Liver (tissue), 9 donors: ENCODE results near the gene ATG2B. TPM values are rescaled to one million over a fixed set of nuclear protein-coding genes. Genes with fewer than 3 reads are reported as not detected.

Experiments used
- DNase-seq: peaks from one replicate; pipeline ENCODE4 v3.0.0-alpha.2; 2017; ENCODE audit warnings: low spot score
- H3K27ac ChIP-seq, 2 donors: one replicate each; pipeline ENCODE4 v1.7.0; 2013; ENCODE audit warnings: inconsistent platforms in 2 of 2, low read length in 2 of 2, control low read depth in 1 of 2, low read depth in 1 of 2, mild to moderate bottlenecking in 1 of 2
- H3K27me3 ChIP-seq, 4 donors: one replicate each; pipeline versions ENCODE4 v1.6.1 to v1.7.0; 2013; ENCODE audit warnings: low read length in 3 of 4, inconsistent platforms in 1 of 4, mild to moderate bottlenecking in 1 of 4, moderate library complexity in 1 of 4; ENCODE audit not compliant: control insufficient read depth in 4 of 4, insufficient read depth in 4 of 4
- H3K36me3 ChIP-seq, 4 donors: one replicate each; pipeline versions ENCODE4 v1.6.1 to v1.7.0; 2013; ENCODE audit warnings: low read length in 3 of 4, mild to moderate bottlenecking in 3 of 4, low read depth in 1 of 4, moderate library complexity in 1 of 4; ENCODE audit not compliant: control insufficient read depth in 4 of 4, insufficient read depth in 3 of 4
- H3K4me1 ChIP-seq, 4 donors: one replicate each; pipeline versions ENCODE4 v1.6.1 to v1.7.0; 2013; ENCODE audit warnings: low read length in 3 of 4, mild to moderate bottlenecking in 3 of 4, moderate library complexity in 1 of 4; ENCODE audit not compliant: control insufficient read depth in 4 of 4, insufficient read depth in 4 of 4
- H3K4me3 ChIP-seq, 3 donors: one replicate each; pipeline versions ENCODE4 v1.6.1 to v1.7.0; 2013; ENCODE audit warnings: low read length in 3 of 3, control low read depth in 1 of 3, low read depth in 1 of 3, mild to moderate bottlenecking in 1 of 3
- H3K9ac ChIP-seq, 2 donors: one replicate each; pipeline ENCODE4 v1.7.0; 2013; ENCODE audit warnings: low read length in 2 of 2, mild to moderate bottlenecking in 2 of 2, moderate library complexity in 2 of 2, control low read depth in 1 of 2, low read depth in 1 of 2
- H3K9me3 ChIP-seq, 4 donors: one replicate each; pipeline versions ENCODE4 v1.6.1 to v1.7.0; 2013; ENCODE audit warnings: low read length in 3 of 4; ENCODE audit not compliant: control insufficient read depth in 4 of 4
- ATF3 ChIP-seq: IDR thresholded peaks from 2 replicates; pipeline ENCODE4 v1.6.1; 2016; ENCODE audit warnings: antibody characterized with exemption
- CTCF ChIP-seq: fragments of 150-350 bp; IDR thresholded peaks from 2 replicates; pipeline ENCODE4 v1.5.1; 2017; ENCODE audit warnings: improper control_type of control experiment, low read depth, low read length; ENCODE audit not compliant: missing input control
- EGR1 ChIP-seq, 2 donors: IDR thresholded peaks; 2 replicates each; pipeline ENCODE4 v1.6.1; 2016 to 2018; ENCODE audit warnings: antibody characterized with exemption in 2 of 2, low read depth in 2 of 2
- FOXA1 ChIP-seq: IDR thresholded peaks from 2 replicates; pipeline ENCODE4 v1.6.1; 2016; ENCODE audit warnings: antibody characterized with exemption
- FOXA2 ChIP-seq: IDR thresholded peaks from 2 replicates; pipeline ENCODE4 v1.6.1; 2016; ENCODE audit warnings: antibody characterized with exemption
- GABPA ChIP-seq, 2 donors: IDR thresholded peaks in 1 of 2; conservative IDR thresholded peaks in 1 of 2; 2 replicates each; pipeline ENCODE4 v1.6.1; 2016; ENCODE audit warnings: antibody characterized with exemption in 2 of 2, mild to moderate bottlenecking in 1 of 2, moderate library complexity in 1 of 2
- HNF4A ChIP-seq, 2 donors: conservative IDR thresholded peaks; 2 replicates each; pipeline ENCODE4 v1.6.1; 2016; ENCODE audit warnings: antibody characterized with exemption in 2 of 2, mild to moderate bottlenecking in 2 of 2
- HNF4G ChIP-seq: IDR thresholded peaks from 2 replicates; pipeline ENCODE4 v1.6.1; 2016; ENCODE audit warnings: antibody characterized with exemption
- JUND ChIP-seq, 2 donors: IDR thresholded peaks; 2 replicates each; pipeline ENCODE4 v1.6.1; 2016; ENCODE audit warnings: antibody characterized with exemption in 2 of 2
- MAX ChIP-seq: IDR thresholded peaks from 2 replicates; pipeline ENCODE4 v1.6.1; 2016; ENCODE audit warnings: antibody characterized with exemption
- NR2F2 ChIP-seq: IDR thresholded peaks from 2 replicates; pipeline ENCODE4 v1.6.1; 2016; ENCODE audit warnings: antibody characterized with exemption
- RAD21 ChIP-seq, 2 donors: IDR thresholded peaks; 2 replicates each; pipeline ENCODE4 v1.6.1; 2016; ENCODE audit warnings: antibody characterized with exemption in 2 of 2, mild to moderate bottlenecking in 2 of 2
- REST ChIP-seq: IDR thresholded peaks from 2 replicates; pipeline ENCODE4 v1.6.1; 2016; ENCODE audit warnings: antibody characterized with exemption, mild to moderate bottlenecking
- RXRA ChIP-seq, 2 donors: IDR thresholded peaks; 2 replicates each; pipeline ENCODE4 v1.6.1; 2017 to 2018; ENCODE audit warnings: antibody characterized with exemption in 2 of 2, mild to moderate bottlenecking in 1 of 2
- SP1 ChIP-seq: IDR thresholded peaks from 2 replicates; pipeline ENCODE4 v1.6.1; 2018; ENCODE audit warnings: antibody characterized with exemption, mild to moderate bottlenecking
- TAF1 ChIP-seq: conservative IDR thresholded peaks from 2 replicates; pipeline ENCODE4 v1.6.1; 2016; ENCODE audit warnings: antibody characterized with exemption, mild to moderate bottlenecking
- YY1 ChIP-seq: IDR thresholded peaks from 2 replicates; pipeline ENCODE4 v1.6.1; 2016; ENCODE audit warnings: antibody characterized with exemption, mild to moderate bottlenecking
- ZBTB33 ChIP-seq: IDR thresholded peaks from 2 replicates; pipeline ENCODE4 v1.6.1; 2016; ENCODE audit warnings: antibody characterized with exemption
- WGBS: extraction: QIAGEN DNeasy Blood & Tissue Kit; methylation state at CpG from one replicate; pipeline ENCODE4 v1.1.7; 2013; 5-methylcytosine and 5-hydroxymethylcytosine counted together
- polyA plus RNA-seq, 2 donors: library from polyadenylated mRNA; stranded (reverse) in 1 of 2; unstranded in 1 of 2; fragments of 200-250 nt in 1 of 2; fragments of >200 nt in 1 of 2; fragmentation: Nextera tagmentation in 1 of 2; extraction: Ambion mirVana in 1 of 2; gene quantifications; one replicate each; pipeline versions ENCODE4 v1.2.1 to v1.2.3, GENCODE V29; 2013 to 2015
- total RNA-seq, 2 donors: library from RNA; depleted of rRNA; stranded (reverse); fragments of >200 nt; gene quantifications; one replicate each; pipeline ENCODE4 v1.2.3, GENCODE V29; 2014
- donor health status: healthy.
- donor health status: healthy.
- donor health status: healthy.
- donor health status: healthy.
- donor health status: healthy.

The ATG2B gene
- total and polyA plus RNA-seq, 4 donors, result 4.7 to 36.0 (median 20.5) TPM

- H3K9me3 ChIP-seq, result no peaks in the 10 kb centered on the region
- TF ChIP-seq ZBTB33 (no peak), REST (no peak), RAD21 (IDR thresholded peaks at IDR 0.05) (no peak), TAF1 (no peak)
- no peaks in the 10 kb centered on the region for H3K27me3 ChIP-seq
- no peak for DNase-seq
- WGBS, result 93% methylated on average over 9 of the region's 9 CpGs
- H3K9ac ChIP-seq, result no peak overlapping the region
- H3K36me3 ChIP-seq, result peaks cover 10 to 43% (median 33%) of the 10 kb centered on the region in 4 donors
- peaks cover 7 to 13% (median 11%) of the 10 kb centered on the region in 4 donors for H3K4me1 ChIP-seq
- H3K4me3 ChIP-seq, result no peak overlapping the region
- no peak overlapping the region for H3K27ac ChIP-seq
Measured at GRCh38 chr14:96304956-96305355, 58.2 kb downstream of the ATG2B start.

- TF ChIP-seq FOXA2, result no peak
- TF ChIP-seq EGR1 (IDR thresholded peaks at IDR 0.05; ENCODE audit: low read depth in 2 of 2), result no peak
- no peak for TF ChIP-seq GABPA (IDR thresholded peaks at IDR 0.05 in 1 of 2, conservative IDR thresholded peaks at IDR 0.05 in 1 of 2)
- no peak for TF ChIP-seq NR2F2
- no peak for TF ChIP-seq TAF1
- TF ChIP-seq REST, result no peak
- TF ChIP-seq CTCF, result no peak
- TF ChIP-seq RAD21 (IDR thresholded peaks at IDR 0.05), result no peak
- no peak for TF ChIP-seq HNF4A (conservative IDR thresholded peaks at IDR 0.05)
- no peak for TF ChIP-seq YY1
- no peak for TF ChIP-seq MAX
- no peak for TF ChIP-seq RXRA (IDR thresholded peaks at IDR 0.05)
- TF ChIP-seq ZBTB33, result no peak
- TF ChIP-seq ATF3, result no peak
- no peak for TF ChIP-seq SP1
- no peak for TF ChIP-seq FOXA1
- TF ChIP-seq HNF4G, result no peak
- no peak for TF ChIP-seq JUND (IDR thresholded peaks at IDR 0.05)
- Histone ChIP-seq H3K36me3 (peaks cover 10 to 53% (median 38%) of the 10 kb centered on the region in 4 donors), H3K9ac (no peak overlapping the region), H3K9me3 (no peaks in the 10 kb centered on the region), H3K4me3 (no peak overlapping the region), H3K27ac (no peak overlapping the region), H3K4me1 (peaks cover 2 to 8% (median 6%) of the 10 kb centered on the region in 4 donors), H3K27me3 (no peaks in the 10 kb centered on the region)
- no peak for DNase-seq
- WGBS, result 97% methylated on average over 3 of the region's 3 CpGs
Measured at GRCh38 chr14:96303981-96304380, 59.2 kb downstream of the ATG2B start.
